ENCODE data around the gene RNF34. TPM values are rescaled to one million over a fixed set of nuclear protein-coding genes. Genes with fewer than 3 reads are reported as not detected.
A peak's percentile ranks its signal among the peaks of the same experiment; 100 is the strongest.

The RNF34 gene
- total RNA-seq, 8 experiments from 2014 or later, result 28.0 to 54.8 (median 37.2) TPM

- 50 to 100% (median 97%) methylated on average over 1 to 6 of the region's 6 CpGs; no CpG with 5 or more reads in 2 of the 10 experiments for whole genome bisulfite sequencing, 10 experiments
- peak in 3 of 8 experiments; percentile 20 to 83 (median 79) for ATAC-seq (replicated peaks in 6 of 8)
- Histone ChIP-seq H3K4me1 (replicated peaks in 1 of 2) (no peaks in the 10 kb centered on the region), H3K27ac (no peak overlapping the region), H3K4me3 (no peak overlapping the region)
- in situ Hi-C loops (cut with MboI; ENCODE audit: low pct_unique_long_range_greater_than_20kb in 2 of 9, low sequenced_read_pairs in 9 of 9, unreplicated experiment in 9 of 9), result loop anchor here in 1 of 9 experiments (25.0 kb wide), 1 partner anchor 94 kb away; no protein-coding TSS in a partner anchor
Observed at GRCh38 chr12:121430833-121431415, 31.0 kb downstream of the RNF34 start.

- 50 to 100% (median 98%) methylated on average over 1 to 6 of the region's 11 CpGs; no CpG with 5 or more reads in 4 of the 10 experiments for WGBS, 10 experiments
- H3K27ac ChIP-seq, result no peak overlapping the region
- in situ Hi-C loops (cut with MboI; ENCODE audit: low pct_unique_long_range_greater_than_20kb in 2 of 9, low sequenced_read_pairs in 9 of 9, unreplicated experiment in 9 of 9), result loop anchor here in 1 of 9 experiments (25.0 kb wide), 1 partner anchor 96 kb away; no protein-coding TSS in a partner anchor
- H3K4me3 ChIP-seq, result no peak overlapping the region
- H3K4me1 ChIP-seq (replicated peaks in 1 of 2), result no peaks in the 10 kb centered on the region
- no peak for ATAC-seq (replicated peaks in 6 of 8)
Observed at GRCh38 chr12:121432740-121433480, 33.0 kb downstream of the RNF34 start.

- no peak overlapping the region for H3K27ac ChIP-seq
- 63 to 100% (median 100%) methylated on average over 1 to 2 of the region's 2 CpGs; no CpG with 5 or more reads in 1 of the 10 experiments for WGBS, 10 experiments
- no peak for ATAC-seq (replicated peaks in 6 of 8)
- in situ Hi-C loops (cut with MboI; ENCODE audit: low pct_unique_long_range_greater_than_20kb in 2 of 9, low sequenced_read_pairs in 9 of 9, unreplicated experiment in 9 of 9), result loop anchor here in 1 of 9 experiments (25.0 kb wide), 1 partner anchor 99 kb away; no protein-coding TSS in a partner anchor
- no peak overlapping the region for H3K4me3 ChIP-seq
- no peaks in the 10 kb centered on the region for H3K4me1 ChIP-seq (replicated peaks in 1 of 2)
Observed at GRCh38 chr12:121436706-121437105, 36.8 kb downstream of the RNF34 start.

GRCh38 chr12:121438905-121439304, 39.0 kb downstream of the RNF34 start:
- ATAC-seq (replicated peaks in 6 of 8), result no peak
- Histone ChIP-seq H3K27ac (no peak overlapping the region), H3K4me3 (no peak overlapping the region), H3K4me1 (replicated peaks in 1 of 2) (no peaks in the 10 kb centered on the region)
- in situ Hi-C loops (cut with MboI; ENCODE audit: low pct_unique_long_range_greater_than_20kb in 2 of 9, low sequenced_read_pairs in 9 of 9, unreplicated experiment in 9 of 9), result loop anchor here in 1 of 9 experiments (25.0 kb wide), 1 partner anchor 102 kb away; no protein-coding TSS in a partner anchor
- 80 to 100% (median 91%) methylated on average over 1 to 8 of the region's 12 CpGs; no CpG with 5 or more reads in 2 of the 10 experiments for WGBS, 10 experiments

- 60 to 100% (median 92%) methylated on average over 1 to 5 of the region's 16 CpGs; no CpG with 5 or more reads in 6 of the 10 experiments for WGBS, 10 experiments
- ATAC-seq (replicated peaks in 6 of 8), result no peak
- in situ Hi-C loops (cut with MboI; ENCODE audit: low pct_unique_long_range_greater_than_20kb in 2 of 9, low sequenced_read_pairs in 9 of 9, unreplicated experiment in 9 of 9), result loop anchor here in 1 of 9 experiments (25.0 kb wide), 1 partner anchor 102 kb away; no protein-coding TSS in a partner anchor
Observed at GRCh38 chr12:121439715-121440114, 39.8 kb downstream of the RNF34 start.

GRCh38 chr12:121440768-121441167, 40.9 kb downstream of the RNF34 start:
- 100% methylated on average over 1 to 3 of the region's 15 CpGs; no CpG with 5 or more reads in 8 of the 10 experiments for WGBS, 10 experiments
- in situ Hi-C loops (cut with MboI; ENCODE audit: low pct_unique_long_range_greater_than_20kb in 2 of 9, low sequenced_read_pairs in 9 of 9, unreplicated experiment in 9 of 9), result loop anchor here in 1 of 9 experiments (25.0 kb wide), 1 partner anchor 103 kb away; no protein-coding TSS in a partner anchor
- H3K4me3 ChIP-seq, result no peak overlapping the region
- no peak overlapping the region for H3K27ac ChIP-seq
- ATAC-seq (replicated peaks in 6 of 8), result no peak
- H3K4me1 ChIP-seq (replicated peaks in 1 of 2), result no peaks in the 10 kb centered on the region

More at GRCh38 chr12:121439715-121440114, 39.8 kb downstream of the RNF34 start:
- H3K4me1 ChIP-seq (replicated peaks in 1 of 2), result no peaks in the 10 kb centered on the region
- no peak overlapping the region for H3K27ac ChIP-seq
- H3K4me3 ChIP-seq, result no peak overlapping the region

GRCh38 chr12:121441555-121441954, 41.6 kb downstream of the RNF34 start:
- no peak for ATAC-seq (replicated peaks in 6 of 8)
- Histone ChIP-seq H3K27ac (no peak overlapping the region), H3K4me1 (replicated peaks in 1 of 2) (no peaks in the 10 kb centered on the region), H3K4me3 (no peak overlapping the region)
- 90 to 100% (median 98%) methylated on average over 1 to 14 of the region's 17 CpGs; no CpG with 5 or more reads in 3 of the 10 experiments for WGBS, 10 experiments
- in situ Hi-C loops (cut with MboI; ENCODE audit: low pct_unique_long_range_greater_than_20kb in 2 of 9, low sequenced_read_pairs in 9 of 9, unreplicated experiment in 9 of 9), result loop anchor here in 1 of 9 experiments (25.0 kb wide), 1 partner anchor 104 kb away; no protein-coding TSS in a partner anchor

- ATAC-seq (replicated peaks in 6 of 8), result peak in 1 of 8 experiments; percentile 4
- Histone ChIP-seq H3K4me3 (no peak overlapping the region), H3K27ac (no peak overlapping the region), H3K4me1 (replicated peaks in 1 of 2) (no peaks in the 10 kb centered on the region)
- WGBS, 10 experiments, result 80 to 100% (median 95%) methylated on average over 1 to 13 of the region's 68 CpGs; no CpG with 5 or more reads in 5 of the 10 experiments
- in situ Hi-C loops (cut with MboI; ENCODE audit: low pct_unique_long_range_greater_than_20kb in 2 of 9, low sequenced_read_pairs in 9 of 9, unreplicated experiment in 9 of 9), result loop anchor here in 1 of 9 experiments (25.0 kb wide), 1 partner anchor 105 kb away; no protein-coding TSS in a partner anchor
Observed at GRCh38 chr12:121442028-121442948, 42.4 kb downstream of the RNF34 start.

- Histone ChIP-seq H3K4me1 (replicated peaks in 1 of 2) (no peaks in the 10 kb centered on the region), H3K4me3 (no peak overlapping the region), H3K27ac (no peak overlapping the region)
- ATAC-seq (replicated peaks in 6 of 8), result peak; percentile 91 to 98 (median 96)
- in situ Hi-C loops (cut with MboI; ENCODE audit: low pct_unique_long_range_greater_than_20kb in 2 of 9, low sequenced_read_pairs in 9 of 9, unreplicated experiment in 9 of 9), result loop anchor here in 1 of 9 experiments (25.0 kb wide), 1 partner anchor 106 kb away; no protein-coding TSS in a partner anchor
- 6% methylated on average over 3 of the region's 20 CpGs; no CpG with 5 or more reads in 9 of the 10 experiments for WGBS, 10 experiments
Observed at GRCh38 chr12:121443193-121443870, 43.4 kb downstream of the RNF34 start.

GRCh38 chr12:121443911-121444841, 44.3 kb downstream of the RNF34 start:
- peak in 3 of 8 experiments; percentile 39 to 81 (median 45) for ATAC-seq (replicated peaks in 6 of 8)
- H3K27ac ChIP-seq, result no peak overlapping the region
- no peaks in the 10 kb centered on the region for H3K4me1 ChIP-seq (replicated peaks in 1 of 2)
- in situ Hi-C loops (cut with MboI; ENCODE audit: low pct_unique_long_range_greater_than_20kb in 2 of 9, low sequenced_read_pairs in 9 of 9, unreplicated experiment in 9 of 9), result loop anchor here in 1 of 9 experiments (25.0 kb wide), 1 partner anchor 107 kb away; no protein-coding TSS in a partner anchor
- 94 to 100% (median 100%) methylated on average over 1 to 14 of the region's 45 CpGs; no CpG with 5 or more reads in 6 of the 10 experiments for WGBS, 10 experiments
- no peak overlapping the region for H3K4me3 ChIP-seq

GRCh38 chr12:121444842-121445202, 44.9 kb downstream of the RNF34 start:
- in situ Hi-C loops (cut with MboI; ENCODE audit: low pct_unique_long_range_greater_than_20kb in 2 of 9, low sequenced_read_pairs in 9 of 9, unreplicated experiment in 9 of 9), result loop anchor here in 1 of 9 experiments (25.0 kb wide), 1 partner anchor 108 kb away; no protein-coding TSS in a partner anchor
- H3K27ac ChIP-seq, result no peak overlapping the region
- no peaks in the 10 kb centered on the region for H3K4me1 ChIP-seq (replicated peaks in 1 of 2)
- no peak overlapping the region for H3K4me3 ChIP-seq
- 86 to 93% methylated on average over 2 to 3 of the region's 4 CpGs; no CpG with 5 or more reads in 8 of the 10 experiments for WGBS, 10 experiments
- peak in 1 of 8 experiments; percentile 11 for ATAC-seq (replicated peaks in 6 of 8)

Measured in motor neuron (in vitro differentiated cells).